Type B pancreatic cell (in vitro differentiated cells): ENCODE measurements around the gene ACAA1. TPM values are rescaled to one million over a fixed set of nuclear protein-coding genes. Genes with fewer than 3 reads are reported as not detected.
A peak's percentile ranks its signal among the peaks of the same experiment; 100 is the strongest.

Source experiments
- DNase-seq: peaks from one replicate; pipeline ENCODE4 v3.0.0; 2021; ENCODE audit warnings: mixed read lengths; ENCODE audit not compliant: unreplicated experiment; ENCODE audit errors: extremely low spot score
- H3K27ac Mint-ChIP-seq: 2 replicates; pipeline ENCODE4 v1.8.0; 2021; ENCODE audit warnings: mild to moderate bottlenecking, mixed read lengths
- H3K27me3 Mint-ChIP-seq: 2 replicates; pipeline ENCODE4 v1.8.0; 2021; ENCODE audit warnings: mixed read lengths
- H3K36me3 Mint-ChIP-seq: 2 replicates; pipeline ENCODE4 v1.8.0; 2021; ENCODE audit warnings: mixed read lengths
- H3K4me1 Mint-ChIP-seq: one replicate; pipeline ENCODE4 v1.8.0; 2021; ENCODE audit warnings: mixed read lengths; ENCODE audit not compliant: unreplicated experiment
- H3K4me3 Mint-ChIP-seq: 2 replicates; pipeline ENCODE4 v1.8.0; 2021; ENCODE audit warnings: mild to moderate bottlenecking, mixed read lengths
- H3K9me3 Mint-ChIP-seq: 2 replicates; pipeline ENCODE4 v1.8.0; 2021; ENCODE audit warnings: mixed read lengths
- total RNA-seq: library from RNA; stranded (reverse); gene quantifications from 2 replicates; pipeline ENCODE4 v1.2.1, GENCODE V29; 2021; ENCODE audit warnings: low replicate concordance
- TF ChIP-seq, protein P1 (sequence below): fragments of 200-600 bp; sonication (generic); conservative IDR thresholded peaks from 2 replicates; pipeline ENCODE4 v1.5.0; 2021; ENCODE audit warnings: antibody characterized with exemption, mild to moderate bottlenecking

Gene ACAA1
- total RNA-seq, 1 donor from 2014 or later, result 81.2 TPM

DNA sequence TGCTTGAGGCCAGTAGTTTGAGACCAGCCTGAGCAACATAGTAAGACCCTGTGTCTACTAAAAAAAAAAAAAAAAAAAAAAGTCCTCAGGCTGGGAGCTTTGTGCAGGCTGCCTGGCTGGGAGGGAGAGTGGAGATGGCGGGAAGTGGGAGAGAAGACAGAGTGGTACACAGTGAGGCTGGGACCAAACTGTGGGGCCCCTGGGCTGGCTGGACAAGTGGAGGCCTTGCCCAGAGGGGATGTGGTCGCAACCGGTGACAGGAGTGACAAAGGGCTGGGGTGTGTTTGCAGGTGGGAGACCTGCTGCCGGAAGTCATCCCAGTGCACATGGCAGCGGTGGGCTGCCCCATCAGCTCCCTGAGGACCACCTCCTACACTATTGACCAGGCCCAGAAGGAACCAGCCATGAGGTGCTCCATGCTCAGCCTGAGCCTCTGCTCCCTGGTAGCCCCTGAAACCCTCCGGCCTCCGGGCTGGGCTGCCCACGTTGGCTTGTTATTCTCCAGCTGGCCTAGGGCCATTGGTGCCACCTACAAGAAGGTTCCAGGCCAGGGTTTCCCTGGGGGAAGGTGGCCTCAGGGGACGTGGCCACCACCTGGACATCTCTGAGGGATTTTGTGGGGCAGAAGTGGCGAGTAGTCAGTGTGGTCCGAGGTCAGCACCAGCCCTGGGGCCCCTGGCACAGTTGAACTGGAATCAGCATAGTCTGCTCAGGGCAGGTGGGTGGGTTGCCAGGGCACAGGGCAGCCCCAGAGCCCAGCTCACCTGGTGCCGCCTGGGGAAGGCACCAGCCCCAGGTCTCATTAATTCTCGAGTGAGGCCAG is 22.7 kb downstream of the ACAA1 start:
- peaks cover 6% of the 10 kb centered on the region for H3K27me3 Mint-ChIP-seq
- H3K4me3 Mint-ChIP-seq, result no peak overlapping the region
- DNase-seq, result peak; percentile 64
- TF ChIP-seq, protein P1, sequence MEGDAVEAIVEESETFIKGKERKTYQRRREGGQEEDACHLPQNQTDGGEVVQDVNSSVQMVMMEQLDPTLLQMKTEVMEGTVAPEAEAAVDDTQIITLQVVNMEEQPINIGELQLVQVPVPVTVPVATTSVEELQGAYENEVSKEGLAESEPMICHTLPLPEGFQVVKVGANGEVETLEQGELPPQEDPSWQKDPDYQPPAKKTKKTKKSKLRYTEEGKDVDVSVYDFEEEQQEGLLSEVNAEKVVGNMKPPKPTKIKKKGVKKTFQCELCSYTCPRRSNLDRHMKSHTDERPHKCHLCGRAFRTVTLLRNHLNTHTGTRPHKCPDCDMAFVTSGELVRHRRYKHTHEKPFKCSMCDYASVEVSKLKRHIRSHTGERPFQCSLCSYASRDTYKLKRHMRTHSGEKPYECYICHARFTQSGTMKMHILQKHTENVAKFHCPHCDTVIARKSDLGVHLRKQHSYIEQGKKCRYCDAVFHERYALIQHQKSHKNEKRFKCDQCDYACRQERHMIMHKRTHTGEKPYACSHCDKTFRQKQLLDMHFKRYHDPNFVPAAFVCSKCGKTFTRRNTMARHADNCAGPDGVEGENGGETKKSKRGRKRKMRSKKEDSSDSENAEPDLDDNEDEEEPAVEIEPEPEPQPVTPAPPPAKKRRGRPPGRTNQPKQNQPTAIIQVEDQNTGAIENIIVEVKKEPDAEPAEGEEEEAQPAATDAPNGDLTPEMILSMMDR, result no peak
- no peak overlapping the region for H3K27ac Mint-ChIP-seq
- H3K36me3 Mint-ChIP-seq, result no peaks in the 10 kb centered on the region
- no peaks in the 10 kb centered on the region for H3K4me1 Mint-ChIP-seq
- no peaks in the 10 kb centered on the region for H3K9me3 Mint-ChIP-seq

DNA sequence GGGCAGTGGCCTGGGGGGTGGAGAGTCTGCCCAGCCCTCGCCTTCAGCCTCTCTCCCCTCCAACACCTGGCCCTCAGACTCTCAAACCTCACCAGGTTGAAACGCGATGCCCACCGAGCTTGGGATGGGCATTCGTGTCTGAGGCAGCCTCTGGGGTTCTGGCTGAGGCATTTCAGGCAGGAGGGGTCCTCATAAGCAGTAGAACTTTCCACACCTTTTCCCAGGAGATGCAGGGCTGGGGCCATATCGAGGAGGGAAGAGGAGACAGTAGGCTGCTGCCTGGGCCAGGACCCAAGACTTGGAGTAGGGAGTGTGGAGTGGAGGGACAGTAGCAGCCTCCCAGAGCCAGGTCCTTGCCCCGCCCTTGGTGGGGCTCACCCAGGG is 24.6 kb downstream of the ACAA1 start:
- Mint-ChIP-seq H3K27ac (no peak overlapping the region), H3K36me3 (no peaks in the 10 kb centered on the region), H3K9me3 (no peaks in the 10 kb centered on the region), H3K27me3 (peaks cover 6% of the 10 kb centered on the region), H3K4me3 (no peak overlapping the region), H3K4me1 (no peaks in the 10 kb centered on the region)
- DNase-seq, result no peak
- TF ChIP-seq, protein P1, result no peak

DNA sequence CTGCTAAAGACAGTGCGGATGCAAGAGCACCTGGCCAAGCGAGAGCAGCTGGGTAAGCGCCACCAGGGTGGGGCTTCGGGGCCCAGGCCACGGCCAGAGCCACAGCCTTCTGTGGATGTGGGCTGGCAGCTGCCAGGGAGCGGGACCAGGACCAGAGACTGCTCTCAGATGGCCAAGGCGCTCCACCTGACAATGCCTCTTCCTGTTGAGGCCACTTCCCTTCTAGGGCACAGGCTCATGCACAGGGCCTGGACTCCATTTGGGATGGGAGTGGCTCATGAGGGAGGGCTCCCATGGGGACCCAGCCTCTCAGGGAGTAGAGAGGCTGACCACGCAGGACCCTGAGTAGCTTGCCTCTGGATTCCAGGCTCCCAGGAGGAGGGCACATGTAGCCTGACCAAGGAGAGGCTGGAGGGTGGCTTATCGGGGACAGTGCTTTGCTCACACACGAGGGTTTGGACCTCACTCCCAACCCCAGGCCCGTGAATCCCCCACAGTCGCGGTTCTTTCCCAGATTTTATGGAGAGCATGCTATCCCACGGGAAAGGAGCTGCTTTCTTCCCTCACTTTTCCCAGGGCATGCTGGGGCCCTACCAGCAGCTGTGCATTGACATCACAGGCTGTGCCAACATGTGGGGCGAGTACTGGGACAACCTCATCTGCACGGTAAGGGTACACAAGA is 25.1 kb downstream of the ACAA1 start:
- Mint-ChIP-seq H3K27ac (no peak overlapping the region), H3K4me3 (no peak overlapping the region), H3K9me3 (no peaks in the 10 kb centered on the region), H3K4me1 (no peaks in the 10 kb centered on the region), H3K36me3 (no peaks in the 10 kb centered on the region), H3K27me3 (peaks cover 6% of the 10 kb centered on the region)
- TF ChIP-seq, protein P1, result no peak
- no peak for DNase-seq

DNA sequence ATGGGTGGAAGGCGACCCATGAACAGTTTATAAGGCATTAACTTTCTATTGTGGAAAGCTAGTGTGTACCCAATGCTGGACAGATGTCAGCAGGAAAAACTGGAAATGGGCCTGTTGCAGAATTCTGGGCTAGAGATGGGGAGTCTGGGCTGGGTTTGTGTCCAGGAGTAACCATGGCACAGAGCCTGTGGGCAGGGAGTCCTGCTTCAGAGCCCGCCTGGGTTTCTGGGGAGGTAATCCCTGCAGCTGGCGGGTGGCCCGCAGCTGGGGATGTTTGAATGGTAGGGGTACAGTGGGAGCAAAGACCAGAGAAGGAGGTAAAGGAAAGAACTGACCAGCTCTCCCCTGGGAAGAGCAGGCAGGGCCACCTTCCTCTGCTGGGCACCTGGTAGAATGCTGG is 25.7 kb downstream of the ACAA1 start:
- Mint-ChIP-seq H3K9me3 (no peaks in the 10 kb centered on the region), H3K36me3 (no peaks in the 10 kb centered on the region), H3K27me3 (peaks cover 6% of the 10 kb centered on the region), H3K4me1 (no peaks in the 10 kb centered on the region), H3K4me3 (no peak overlapping the region), H3K27ac (no peak overlapping the region)
- TF ChIP-seq, protein P1, result no peak
- DNase-seq, result no peak

DNA sequence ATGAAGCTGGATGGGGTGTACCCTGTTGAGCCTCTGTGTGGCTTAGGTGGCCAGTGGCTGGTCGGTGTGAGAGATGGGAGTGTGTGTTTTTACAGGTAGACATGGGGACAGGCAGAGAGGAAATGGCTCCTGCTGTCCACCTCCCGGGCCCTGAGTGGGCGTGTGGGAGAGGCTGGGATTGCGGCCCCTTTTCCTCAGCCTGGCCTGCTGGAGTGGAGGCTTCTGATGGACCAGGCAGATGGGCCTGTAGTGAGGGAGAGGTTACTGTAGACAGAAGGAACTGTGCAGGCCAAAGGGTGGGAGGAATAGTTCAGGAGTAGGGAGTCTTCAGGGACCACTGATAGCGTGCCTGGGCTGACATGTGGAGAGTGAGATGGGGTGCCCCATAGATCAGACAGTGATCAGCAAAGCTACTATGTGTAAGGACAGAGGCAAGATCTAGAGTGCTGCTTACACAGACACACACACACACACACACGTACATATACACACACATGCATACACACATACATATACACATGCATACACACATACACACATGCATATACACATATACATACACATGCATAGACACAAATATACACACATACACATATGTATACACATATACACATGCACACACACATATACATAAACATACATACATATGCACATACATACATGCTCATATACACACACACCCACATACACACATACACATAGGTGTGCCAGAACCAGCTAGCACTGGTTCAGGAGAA is 26.4 kb downstream of the ACAA1 start:
- no peaks in the 10 kb centered on the region for H3K36me3 Mint-ChIP-seq
- peaks cover 1% of the 10 kb centered on the region for H3K27me3 Mint-ChIP-seq
- no peaks in the 10 kb centered on the region for H3K9me3 Mint-ChIP-seq
- H3K4me3 Mint-ChIP-seq, result no peak overlapping the region
- H3K4me1 Mint-ChIP-seq, result no peaks in the 10 kb centered on the region
- DNase-seq, result no peak
- no peak overlapping the region for H3K27ac Mint-ChIP-seq
- TF ChIP-seq, protein P1, result no peak
